RWPE2 (cell line): ENCODE results near the gene ISLR2.
"Not testable (repeated sequence)": the region's sequence is repeated elsewhere in the genome, so short reads cannot be mapped to it uniquely, and the experiment has no call there.

Source experiments
- ATAC-seq: fragments of 200-7000 bp; cut with Tn5 transposase; 3 replicates; pipeline ENCODE4 v1.9.1; 2021; ENCODE audit warnings: low read depth
- DNase-seq: peaks from one replicate; pipeline ENCODE4 v3.0.0-alpha.2; 2020; ENCODE audit warnings: low spot score
- H3K27ac ChIP-seq: fragments of 450-650 bp; 2 replicates; pipeline ENCODE4 v1.5.1; 2017; ENCODE audit warnings: mild to moderate bottlenecking; ENCODE audit not compliant: poor library complexity, severe bottlenecking
- H3K27me3 ChIP-seq: fragments of 250-450 bp; sonication (Bioruptor Pico); 2 replicates; pipeline ENCODE4 v1.5.1; 2021; ENCODE audit warnings: mild to moderate bottlenecking, moderate library complexity; ENCODE audit not compliant: insufficient read depth, poor library complexity, severe bottlenecking
- H3K36me3 ChIP-seq: fragments of 250-450 bp; sonication (Bioruptor Pico); 2 replicates; pipeline ENCODE4 v1.5.1; 2020; ENCODE audit warnings: low read depth, mild to moderate bottlenecking, moderate library complexity
- H3K4me1 ChIP-seq: fragments of 250-450 bp; sonication (Bioruptor Pico); 2 replicates; pipeline ENCODE4 v1.5.1; 2021; ENCODE audit warnings: mild to moderate bottlenecking, moderate library complexity; ENCODE audit not compliant: insufficient read depth, poor library complexity, severe bottlenecking
- H3K4me3 ChIP-seq: fragments of 250-450 bp; sonication (Bioruptor Pico); 2 replicates; pipeline ENCODE4 v1.5.1; 2021; ENCODE audit warnings: mild to moderate bottlenecking, moderate library complexity; ENCODE audit not compliant: severe bottlenecking
- H3K9me3 ChIP-seq: fragments of 250-450 bp; sonication (Bioruptor Pico); 2 replicates; pipeline ENCODE4 v1.5.1; 2021; ENCODE audit warnings: mild to moderate bottlenecking, moderate library complexity; ENCODE audit not compliant: severe bottlenecking
- TF ChIP-seq, protein P1 (sequence below): fragments of 450-650 bp; IDR thresholded peaks from one replicate; pipeline ENCODE4 v1.5.1; 2017; ENCODE audit warnings: mild to moderate bottlenecking, moderate library complexity; ENCODE audit not compliant: poor library complexity, severe bottlenecking

Gene ISLR2

GRCh38 chr15:74156678-74157411 lies 26.5 kb downstream of the ISLR2 start:
- no peaks in the 10 kb centered on the region for H3K36me3 ChIP-seq
- TF ChIP-seq, protein P1, sequence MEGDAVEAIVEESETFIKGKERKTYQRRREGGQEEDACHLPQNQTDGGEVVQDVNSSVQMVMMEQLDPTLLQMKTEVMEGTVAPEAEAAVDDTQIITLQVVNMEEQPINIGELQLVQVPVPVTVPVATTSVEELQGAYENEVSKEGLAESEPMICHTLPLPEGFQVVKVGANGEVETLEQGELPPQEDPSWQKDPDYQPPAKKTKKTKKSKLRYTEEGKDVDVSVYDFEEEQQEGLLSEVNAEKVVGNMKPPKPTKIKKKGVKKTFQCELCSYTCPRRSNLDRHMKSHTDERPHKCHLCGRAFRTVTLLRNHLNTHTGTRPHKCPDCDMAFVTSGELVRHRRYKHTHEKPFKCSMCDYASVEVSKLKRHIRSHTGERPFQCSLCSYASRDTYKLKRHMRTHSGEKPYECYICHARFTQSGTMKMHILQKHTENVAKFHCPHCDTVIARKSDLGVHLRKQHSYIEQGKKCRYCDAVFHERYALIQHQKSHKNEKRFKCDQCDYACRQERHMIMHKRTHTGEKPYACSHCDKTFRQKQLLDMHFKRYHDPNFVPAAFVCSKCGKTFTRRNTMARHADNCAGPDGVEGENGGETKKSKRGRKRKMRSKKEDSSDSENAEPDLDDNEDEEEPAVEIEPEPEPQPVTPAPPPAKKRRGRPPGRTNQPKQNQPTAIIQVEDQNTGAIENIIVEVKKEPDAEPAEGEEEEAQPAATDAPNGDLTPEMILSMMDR, result no peak
- no peak; the same call in 2 of the 3 replicates for ATAC-seq
- H3K4me1 ChIP-seq, result no peaks in the 10 kb centered on the region
- no peak overlapping the region for H3K4me3 ChIP-seq
- no peaks in the 10 kb centered on the region for H3K9me3 ChIP-seq
- H3K27me3 ChIP-seq, result no peaks in the 10 kb centered on the region
- no peak overlapping the region for H3K27ac ChIP-seq
- DNase-seq, result no peak

DNA sequence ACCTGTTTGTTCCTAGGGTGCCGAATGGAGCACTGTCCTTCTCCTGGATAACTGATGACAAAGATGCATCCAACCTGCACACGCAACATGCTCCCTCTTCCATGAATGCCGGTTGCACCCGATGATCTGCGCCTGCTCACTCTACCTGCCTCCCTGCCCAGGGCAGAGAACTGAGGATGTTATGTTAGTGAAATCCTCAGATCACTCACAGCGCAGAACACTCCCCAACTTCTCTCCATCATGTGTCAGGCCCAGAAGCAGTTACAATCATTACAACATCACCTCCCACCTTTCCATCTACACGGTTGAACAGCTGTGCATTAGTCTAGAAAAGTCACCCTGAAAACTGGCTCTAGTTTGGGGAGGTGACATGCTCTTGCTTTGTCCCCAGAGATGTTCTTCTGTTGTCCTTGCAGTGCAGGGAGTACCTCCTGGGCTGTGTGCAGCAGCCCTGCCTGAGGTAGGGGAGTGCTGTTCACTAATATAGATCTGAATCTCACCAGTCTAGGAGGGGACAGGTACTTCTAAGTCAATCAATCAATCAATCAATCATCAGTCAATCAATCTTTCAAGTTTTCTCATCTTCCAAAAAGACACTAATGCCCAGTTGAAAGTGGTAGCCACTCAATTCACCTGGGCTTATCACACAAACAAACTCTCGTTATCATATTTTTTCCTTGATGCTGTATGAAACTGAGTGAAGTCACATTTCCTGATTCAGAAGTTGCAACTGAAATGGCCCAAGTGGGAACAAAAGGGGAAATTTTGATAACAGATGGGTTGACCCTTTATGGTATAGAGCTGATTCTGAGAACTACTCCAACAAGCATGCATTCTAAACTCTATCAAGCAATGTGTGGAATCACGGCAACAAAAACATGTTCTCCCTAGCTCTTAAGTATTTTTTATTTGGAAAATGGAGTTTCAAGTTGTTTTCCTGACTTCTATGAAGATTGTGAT lies 27.8 kb downstream of the ISLR2 start:
- Histone ChIP-seq H3K4me1 (no peaks in the 10 kb centered on the region), H3K4me3 (no peak overlapping the region), H3K27ac (no peak overlapping the region), H3K27me3 (no peaks in the 10 kb centered on the region), H3K36me3 (no peaks in the 10 kb centered on the region), H3K9me3 (no peaks in the 10 kb centered on the region)
- ATAC-seq (no peak), DNase-seq (no peak)
- TF ChIP-seq, protein P1, result no peak

GRCh38 chr15:74158855-74159650 lies 28.7 kb downstream of the ISLR2 start:
- DNase-seq, result no peak
- Histone ChIP-seq H3K4me1 (no peaks in the 10 kb centered on the region), H3K9me3 (no peaks in the 10 kb centered on the region), H3K27ac (no peak overlapping the region), H3K4me3 (no peak overlapping the region), H3K27me3 (no peaks in the 10 kb centered on the region), H3K36me3 (no peaks in the 10 kb centered on the region)
- TF ChIP-seq, protein P1, result no peak
- no peak for ATAC-seq

DNA sequence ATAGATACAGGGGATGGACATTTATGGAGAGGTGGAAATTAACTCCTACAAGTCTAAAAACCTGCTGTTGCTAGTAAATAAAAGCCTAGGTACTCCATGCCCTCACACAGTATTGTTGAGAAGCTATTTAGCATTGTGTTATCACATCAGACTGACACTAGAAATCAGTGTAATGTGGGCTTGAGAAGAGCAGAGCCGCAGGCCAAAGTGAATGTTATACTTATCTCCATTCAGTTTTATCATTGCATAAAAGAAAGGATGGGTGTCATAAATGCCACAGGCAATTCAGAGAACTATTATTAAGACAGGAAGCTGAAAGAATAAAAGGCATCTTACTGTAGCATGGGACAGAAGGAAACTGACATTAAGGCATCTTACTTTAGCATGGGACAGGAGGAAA lies 29.4 kb downstream of the ISLR2 start:
- H3K9me3 ChIP-seq, result no peaks in the 10 kb centered on the region
- no peaks in the 10 kb centered on the region for H3K36me3 ChIP-seq
- ATAC-seq (no peak), DNase-seq (no peak)
- no peak overlapping the region for H3K27ac ChIP-seq
- H3K4me3 ChIP-seq, result no peak overlapping the region
- TF ChIP-seq, protein P1, result no peak
- H3K4me1 ChIP-seq, result no peaks in the 10 kb centered on the region
- no peaks in the 10 kb centered on the region for H3K27me3 ChIP-seq

GRCh38 chr15:74160390-74160789 lies 30.0 kb downstream of the ISLR2 start:
- not testable (repeated sequence) for ATAC-seq, H3K27ac ChIP-seq, H3K4me1 ChIP-seq, H3K9me3 ChIP-seq, H3K36me3 ChIP-seq, H3K4me3 ChIP-seq, H3K27me3 ChIP-seq, DNase-seq

- H3K4me1 ChIP-seq, H3K36me3 ChIP-seq, H3K27ac ChIP-seq, ATAC-seq, H3K4me3 ChIP-seq, DNase-seq, H3K9me3 ChIP-seq, H3K27me3 ChIP-seq: not testable (repeated sequence)
These were observed 31.8 kb downstream of the ISLR2 start for GRCh38 chr15:74162195-74162536.
